ENCODE data around the gene TMEM117. TPM values are rescaled to one million over a fixed set of nuclear protein-coding genes. Genes with fewer than 3 reads are reported as not detected.

Gene TMEM117
- total RNA-seq, 1 donor, result 22.4 TPM

DNA sequence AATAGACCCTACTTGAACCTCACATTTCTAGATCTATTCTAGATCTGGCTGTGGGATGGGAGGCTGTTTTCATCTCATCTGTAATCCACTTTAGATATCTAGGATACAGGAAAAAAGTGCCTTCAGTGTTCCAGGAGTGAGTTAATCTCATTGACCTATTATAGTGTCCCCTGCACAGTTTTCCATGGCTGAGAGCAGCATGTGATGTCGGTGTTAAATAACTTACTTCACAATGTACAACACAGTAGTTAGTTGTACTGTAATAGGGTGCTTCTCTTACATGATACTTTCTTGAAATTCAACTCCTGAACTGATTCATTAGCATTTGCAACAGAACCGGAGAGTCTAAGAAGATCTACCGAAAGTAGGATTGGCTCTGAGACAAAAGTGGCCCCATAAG is 62.6 kb downstream of the TMEM117 start:
- Histone ChIP-seq H3K36me3 (ENCODE audit: insufficient read depth, low read length) (no peaks in the 10 kb centered on the region), H3K4me2 (ENCODE audit: insufficient read depth, low read length) (no peak overlapping the region), H3K79me2 (ENCODE audit: insufficient read depth, low read length) (no peaks in the 10 kb centered on the region), H3K27me3 (ENCODE audit: insufficient read depth, low read length) (no peaks in the 10 kb centered on the region), H3K4me1 (ENCODE audit: insufficient read depth, low read length) (peaks cover 5% of the 10 kb centered on the region), H2AFZ (ENCODE audit: low read length) (no peak overlapping the region), H3K4me3 (ENCODE audit: insufficient read depth, low read length) (no peak overlapping the region), H3K9me3 (ENCODE audit: low read depth, low read length) (no peaks in the 10 kb centered on the region), H3K27ac (ENCODE audit: low read depth, low read length) (no peak overlapping the region), H4K20me1 (ENCODE audit: insufficient read depth, low read length) (no peaks in the 10 kb centered on the region)
- no peak for DNase-seq (ENCODE audit: insufficient read length, low spot score, missing footprints)
- TF ChIP-seq, protein P1, sequence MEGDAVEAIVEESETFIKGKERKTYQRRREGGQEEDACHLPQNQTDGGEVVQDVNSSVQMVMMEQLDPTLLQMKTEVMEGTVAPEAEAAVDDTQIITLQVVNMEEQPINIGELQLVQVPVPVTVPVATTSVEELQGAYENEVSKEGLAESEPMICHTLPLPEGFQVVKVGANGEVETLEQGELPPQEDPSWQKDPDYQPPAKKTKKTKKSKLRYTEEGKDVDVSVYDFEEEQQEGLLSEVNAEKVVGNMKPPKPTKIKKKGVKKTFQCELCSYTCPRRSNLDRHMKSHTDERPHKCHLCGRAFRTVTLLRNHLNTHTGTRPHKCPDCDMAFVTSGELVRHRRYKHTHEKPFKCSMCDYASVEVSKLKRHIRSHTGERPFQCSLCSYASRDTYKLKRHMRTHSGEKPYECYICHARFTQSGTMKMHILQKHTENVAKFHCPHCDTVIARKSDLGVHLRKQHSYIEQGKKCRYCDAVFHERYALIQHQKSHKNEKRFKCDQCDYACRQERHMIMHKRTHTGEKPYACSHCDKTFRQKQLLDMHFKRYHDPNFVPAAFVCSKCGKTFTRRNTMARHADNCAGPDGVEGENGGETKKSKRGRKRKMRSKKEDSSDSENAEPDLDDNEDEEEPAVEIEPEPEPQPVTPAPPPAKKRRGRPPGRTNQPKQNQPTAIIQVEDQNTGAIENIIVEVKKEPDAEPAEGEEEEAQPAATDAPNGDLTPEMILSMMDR (IDR thresholded peaks at IDR 0.05; ENCODE audit: extremely low read depth, low read depth, low read length), result no peak

DNA sequence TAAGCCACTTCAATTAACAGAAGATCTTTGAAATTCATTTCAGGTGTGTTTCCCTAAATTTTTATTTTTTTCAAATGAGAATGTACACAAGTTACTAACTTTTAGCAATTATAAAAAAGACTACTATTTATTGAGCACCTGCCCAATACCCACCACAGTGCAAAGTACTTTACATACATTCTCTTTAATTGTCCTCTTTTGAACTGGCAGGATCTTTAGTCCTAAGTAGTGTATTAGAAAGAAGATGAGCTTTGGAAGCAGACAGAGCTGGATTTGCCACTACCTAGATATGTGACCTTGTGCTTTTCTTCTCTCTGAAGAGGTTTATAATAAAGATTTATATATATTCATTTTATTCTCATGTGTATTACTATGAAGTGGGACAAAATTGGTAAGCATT is 63.7 kb downstream of the TMEM117 start:
- Histone ChIP-seq H3K79me2 (ENCODE audit: insufficient read depth, low read length) (no peaks in the 10 kb centered on the region), H3K27ac (ENCODE audit: low read depth, low read length) (no peak overlapping the region), H2AFZ (ENCODE audit: low read length) (no peak overlapping the region), H3K4me2 (ENCODE audit: insufficient read depth, low read length) (no peak overlapping the region), H3K4me1 (ENCODE audit: insufficient read depth, low read length) (no peaks in the 10 kb centered on the region), H3K27me3 (ENCODE audit: insufficient read depth, low read length) (no peaks in the 10 kb centered on the region), H4K20me1 (ENCODE audit: insufficient read depth, low read length) (no peaks in the 10 kb centered on the region), H3K36me3 (ENCODE audit: insufficient read depth, low read length) (no peaks in the 10 kb centered on the region), H3K9me3 (ENCODE audit: low read depth, low read length) (no peaks in the 10 kb centered on the region), H3K4me3 (ENCODE audit: insufficient read depth, low read length) (no peak overlapping the region)
- TF ChIP-seq, protein P1 (IDR thresholded peaks at IDR 0.05; ENCODE audit: extremely low read depth, low read depth, low read length), result no peak
- no peak for DNase-seq (ENCODE audit: insufficient read length, low spot score, missing footprints)

DNA sequence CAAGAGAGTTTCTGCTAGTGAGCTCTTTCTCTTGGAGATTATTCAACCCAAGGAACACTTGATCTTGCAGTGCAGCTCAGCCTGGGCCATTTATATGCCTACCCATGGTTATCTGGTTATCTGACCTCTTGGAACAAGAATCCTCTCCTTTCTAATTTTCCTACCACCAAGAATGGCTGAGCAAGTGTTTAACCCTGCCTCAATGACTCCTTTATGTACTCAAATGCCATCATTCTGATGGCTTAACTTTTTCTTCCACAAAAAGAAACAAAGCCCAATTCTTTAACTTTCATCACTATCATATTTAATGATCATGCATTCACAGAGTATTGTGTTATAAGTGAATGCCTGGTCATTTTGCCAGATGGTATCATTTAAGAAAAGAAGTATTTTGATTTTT is 67.8 kb downstream of the TMEM117 start:
- no peaks in the 10 kb centered on the region for H3K79me2 ChIP-seq (ENCODE audit: insufficient read depth, low read length)
- no peak overlapping the region for H3K27ac ChIP-seq (ENCODE audit: low read depth, low read length)
- H3K4me2 ChIP-seq (ENCODE audit: insufficient read depth, low read length), result no peak overlapping the region
- H3K9me3 ChIP-seq (ENCODE audit: low read depth, low read length), result no peaks in the 10 kb centered on the region
- no peak overlapping the region for H2AFZ ChIP-seq (ENCODE audit: low read length)
- no peaks in the 10 kb centered on the region for H3K27me3 ChIP-seq (ENCODE audit: insufficient read depth, low read length)
- TF ChIP-seq, protein P1 (IDR thresholded peaks at IDR 0.05; ENCODE audit: extremely low read depth, low read depth, low read length), result no peak
- no peak overlapping the region for H3K4me3 ChIP-seq (ENCODE audit: insufficient read depth, low read length)
- DNase-seq (ENCODE audit: insufficient read length, low spot score, missing footprints), result no peak
- H3K4me1 ChIP-seq (ENCODE audit: insufficient read depth, low read length), result no peaks in the 10 kb centered on the region
- H4K20me1 ChIP-seq (ENCODE audit: insufficient read depth, low read length), result no peaks in the 10 kb centered on the region
- no peaks in the 10 kb centered on the region for H3K36me3 ChIP-seq (ENCODE audit: insufficient read depth, low read length)

DNA sequence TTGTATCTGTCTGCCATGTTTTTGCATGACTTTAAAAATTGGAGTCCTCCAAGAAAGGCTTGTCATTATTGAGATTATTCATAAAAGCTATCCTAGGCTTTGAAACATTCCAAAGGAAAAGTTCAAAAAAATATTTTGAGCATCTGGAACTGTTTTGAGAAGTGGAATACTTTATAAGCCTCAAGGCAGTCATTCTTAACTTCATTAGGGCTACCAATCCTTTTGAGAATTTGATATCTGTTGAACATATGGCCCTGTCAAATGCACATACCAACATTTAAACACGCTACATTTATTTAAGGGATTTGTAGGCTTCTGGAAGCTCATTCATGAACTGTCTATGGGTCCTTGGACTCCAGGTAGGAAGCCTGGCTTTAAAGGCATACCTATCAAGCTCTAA is 77.0 kb downstream of the TMEM117 start:
- no peaks in the 10 kb centered on the region for H3K27me3 ChIP-seq (ENCODE audit: insufficient read depth, low read length)
- no peaks in the 10 kb centered on the region for H3K79me2 ChIP-seq (ENCODE audit: insufficient read depth, low read length)
- no peak overlapping the region for H3K4me3 ChIP-seq (ENCODE audit: insufficient read depth, low read length)
- H3K36me3 ChIP-seq (ENCODE audit: insufficient read depth, low read length), result no peaks in the 10 kb centered on the region
- H3K9me3 ChIP-seq (ENCODE audit: low read depth, low read length), result no peaks in the 10 kb centered on the region
- no peaks in the 10 kb centered on the region for H3K4me1 ChIP-seq (ENCODE audit: insufficient read depth, low read length)
- H3K27ac ChIP-seq (ENCODE audit: low read depth, low read length), result no peak overlapping the region
- H2AFZ ChIP-seq (ENCODE audit: low read length), result no peak overlapping the region
- TF ChIP-seq, protein P1 (IDR thresholded peaks at IDR 0.05; ENCODE audit: extremely low read depth, low read depth, low read length), result no peak
- no peak for DNase-seq (ENCODE audit: insufficient read length, low spot score, missing footprints)
- H4K20me1 ChIP-seq (ENCODE audit: insufficient read depth, low read length), result no peaks in the 10 kb centered on the region
- H3K4me2 ChIP-seq (ENCODE audit: insufficient read depth, low read length), result no peak overlapping the region

Data from osteoblast (primary cell).